Testis (tissue), 2 donors: Measurements from ENCODE around the gene S100A5.

ENCODE experiments used
- POLR2A ChIP-seq: fragments of 450-650 bp; IDR thresholded peaks from one replicate; pipeline ENCODE4 v1.6.1; 2017; ENCODE audit warnings: antibody characterized with exemption, mild to moderate bottlenecking, moderate library complexity
- TF ChIP-seq, protein P1 (sequence below), 3 experiments: fragments of 450-650 bp in 2 of 3; fragments of 200-600 bp in 1 of 3; sonication (generic) in 1 of 3; IDR thresholded peaks; one replicate each; pipeline ENCODE4 v1.5.1; 2016 to 2019; ENCODE audit warnings: antibody characterized with exemption in 3 of 3, mild to moderate bottlenecking in 2 of 3, moderate library complexity in 1 of 3

- TF ChIP-seq POLR2A, result no peak
- TF ChIP-seq, protein P1, sequence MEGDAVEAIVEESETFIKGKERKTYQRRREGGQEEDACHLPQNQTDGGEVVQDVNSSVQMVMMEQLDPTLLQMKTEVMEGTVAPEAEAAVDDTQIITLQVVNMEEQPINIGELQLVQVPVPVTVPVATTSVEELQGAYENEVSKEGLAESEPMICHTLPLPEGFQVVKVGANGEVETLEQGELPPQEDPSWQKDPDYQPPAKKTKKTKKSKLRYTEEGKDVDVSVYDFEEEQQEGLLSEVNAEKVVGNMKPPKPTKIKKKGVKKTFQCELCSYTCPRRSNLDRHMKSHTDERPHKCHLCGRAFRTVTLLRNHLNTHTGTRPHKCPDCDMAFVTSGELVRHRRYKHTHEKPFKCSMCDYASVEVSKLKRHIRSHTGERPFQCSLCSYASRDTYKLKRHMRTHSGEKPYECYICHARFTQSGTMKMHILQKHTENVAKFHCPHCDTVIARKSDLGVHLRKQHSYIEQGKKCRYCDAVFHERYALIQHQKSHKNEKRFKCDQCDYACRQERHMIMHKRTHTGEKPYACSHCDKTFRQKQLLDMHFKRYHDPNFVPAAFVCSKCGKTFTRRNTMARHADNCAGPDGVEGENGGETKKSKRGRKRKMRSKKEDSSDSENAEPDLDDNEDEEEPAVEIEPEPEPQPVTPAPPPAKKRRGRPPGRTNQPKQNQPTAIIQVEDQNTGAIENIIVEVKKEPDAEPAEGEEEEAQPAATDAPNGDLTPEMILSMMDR (IDR thresholded peaks at IDR 0.05), result no peak
Observed at GRCh38 chr1:153488731-153489130, 52.0 kb downstream of the S100A5 start.
